HL-60/S4 (cell line): Measurements from ENCODE around the gene SYNC.

ENCODE experiments used
- in situ Hi-C: fragments of 300-500 bp; cut with MboI; formaldehyde crosslinking; loops from 2 replicates; pipeline ENCODE4 v1.14.3; 2022; ENCODE audit warnings: low sequenced_read_pairs

Gene SYNC

GRCh38 chr1:32702599-32703478 is at the start of gene SYNC:
Gene SYNC (minus strand): TSS chr1:32702770. CDS start chr1:32702660, 110 bp downstream.
- in situ Hi-C loops, result no loop called here

GRCh38 chr1:32749771-32750170 is 47.2 kb upstream of the SYNC start:
- in situ Hi-C loops, result no loop called here

GRCh38 chr1:32749332-32749731 is 46.8 kb upstream of the SYNC start:
- in situ Hi-C loops, result no loop called here

- in situ Hi-C loops, result no loop called here
These were observed 46.4 kb upstream of the SYNC start for GRCh38 chr1:32748926-32749325.

- in situ Hi-C loops, result no loop called here
These were observed 45.8 kb upstream of the SYNC start for GRCh38 chr1:32748348-32748747.

GRCh38 chr1:32746130-32746529 is 43.6 kb upstream of the SYNC start:
- in situ Hi-C loops, result no loop called here

- in situ Hi-C loops, result no loop called here
These were observed 41.5 kb upstream of the SYNC start for GRCh38 chr1:32744071-32744425.

- in situ Hi-C loops, result no loop called here
These were observed 41.0 kb upstream of the SYNC start for GRCh38 chr1:32743380-32744070.

GRCh38 chr1:32742956-32743355 is 40.4 kb upstream of the SYNC start:
- in situ Hi-C loops, result no loop called here

GRCh38 chr1:32742199-32742947 is 39.8 kb upstream of the SYNC start:
- in situ Hi-C loops, result no loop called here

GRCh38 chr1:32741413-32742198 is 39.0 kb upstream of the SYNC start:
- in situ Hi-C loops, result no loop called here

- in situ Hi-C loops, result no loop called here
These were observed 38.5 kb upstream of the SYNC start for GRCh38 chr1:32741059-32741412.

- in situ Hi-C loops, result no loop called here
These were observed 34.5 kb upstream of the SYNC start for GRCh38 chr1:32736812-32737791.

GRCh38 chr1:32733582-32734321 is 31.2 kb upstream of the SYNC start:
- in situ Hi-C loops, result no loop called here

- in situ Hi-C loops, result no loop called here
These were observed 26.9 kb upstream of the SYNC start for GRCh38 chr1:32729254-32730046.

GRCh38 chr1:32728413-32729077 is 26.0 kb upstream of the SYNC start:
- in situ Hi-C loops, result no loop called here

GRCh38 chr1:32727876-32728275 is 25.3 kb upstream of the SYNC start:
- in situ Hi-C loops, result no loop called here

GRCh38 chr1:32725615-32725982 is 23.0 kb upstream of the SYNC start:
- in situ Hi-C loops, result no loop called here
